ENCODE data around the gene VPS37C. TPM values are rescaled to one million over a fixed set of nuclear protein-coding genes. Genes with fewer than 3 reads are reported as not detected.

VPS37C gene
- total and polyA plus RNA-seq, 2 of the 13 experiments (the other 11 are each of a cell fraction or from before 2014, with no cell fraction given): 7.5 to 8.8 TPM

GRCh38 chr11:61164606-61165424 lies 3.6 kb upstream of the VPS37C start (continued):
- no peak for TF ChIP-seq ZHX2 (IDR thresholded peaks at IDR 0.05; ENCODE audit: low read depth)
- TF ChIP-seq ZHX2 (CRISPR knock-in tag; IDR thresholded peaks at IDR 0.05; ENCODE audit: borderline replicate concordance): no peak
- peak; percentile 31; the same call in 1 of the 2 replicates for TF ChIP-seq FOXO1 (CRISPR knock-in tag; IDR thresholded peaks at IDR 0.05)
- 0 out of 2 replicates have a peak, but pooled peaks have one; percentile 26 for TF ChIP-seq HDAC1 (CRISPR knock-in tag; IDR thresholded peaks at IDR 0.05)
- no peak for TF ChIP-seq ZNF383 (CRISPR knock-in tag; IDR thresholded peaks at IDR 0.05; ENCODE audit: borderline replicate concordance)
- no peak for TF ChIP-seq ZBTB7A (CRISPR knock-in tag; IDR thresholded peaks at IDR 0.05)
- 0 out of 2 replicates have a peak, but pooled peaks have one; percentile 61 for TF ChIP-seq FOXO4 (CRISPR knock-in tag; conservative IDR thresholded peaks at IDR 0.05)
- 0 out of 2 replicates have a peak, but pooled peaks have one; percentile 30 for TF ChIP-seq PHF21A (CRISPR knock-in tag; IDR thresholded peaks at IDR 0.05)
- peak; percentile 97 for TF ChIP-seq TFAP4 (IDR thresholded peaks at IDR 0.05; ENCODE audit: borderline replicate concordance, low read depth)
- TF ChIP-seq TEAD3 (CRISPR knock-in tag; optimal IDR thresholded peaks at IDR 0.05; ENCODE audit: borderline replicate concordance): peak; percentile 32
- TF ChIP-seq ZFX (CRISPR knock-in tag; IDR thresholded peaks at IDR 0.05; ENCODE audit: low read depth): no peak
- TF ChIP-seq ZNF484 (CRISPR knock-in tag; IDR thresholded peaks at IDR 0.05; ENCODE audit: borderline replicate concordance, low read depth): no peak

Measured in HepG2 (cell line).